CD4-positive, alpha-beta T cell treated with Interleukin-10 for 1 hour (primary cell): ENCODE data around the gene IGLON5.

Source experiments
- DNase-seq: peaks from one replicate; pipeline ENCODE4 v3.0.0-alpha.2; 2020

The IGLON5 gene

DNA sequence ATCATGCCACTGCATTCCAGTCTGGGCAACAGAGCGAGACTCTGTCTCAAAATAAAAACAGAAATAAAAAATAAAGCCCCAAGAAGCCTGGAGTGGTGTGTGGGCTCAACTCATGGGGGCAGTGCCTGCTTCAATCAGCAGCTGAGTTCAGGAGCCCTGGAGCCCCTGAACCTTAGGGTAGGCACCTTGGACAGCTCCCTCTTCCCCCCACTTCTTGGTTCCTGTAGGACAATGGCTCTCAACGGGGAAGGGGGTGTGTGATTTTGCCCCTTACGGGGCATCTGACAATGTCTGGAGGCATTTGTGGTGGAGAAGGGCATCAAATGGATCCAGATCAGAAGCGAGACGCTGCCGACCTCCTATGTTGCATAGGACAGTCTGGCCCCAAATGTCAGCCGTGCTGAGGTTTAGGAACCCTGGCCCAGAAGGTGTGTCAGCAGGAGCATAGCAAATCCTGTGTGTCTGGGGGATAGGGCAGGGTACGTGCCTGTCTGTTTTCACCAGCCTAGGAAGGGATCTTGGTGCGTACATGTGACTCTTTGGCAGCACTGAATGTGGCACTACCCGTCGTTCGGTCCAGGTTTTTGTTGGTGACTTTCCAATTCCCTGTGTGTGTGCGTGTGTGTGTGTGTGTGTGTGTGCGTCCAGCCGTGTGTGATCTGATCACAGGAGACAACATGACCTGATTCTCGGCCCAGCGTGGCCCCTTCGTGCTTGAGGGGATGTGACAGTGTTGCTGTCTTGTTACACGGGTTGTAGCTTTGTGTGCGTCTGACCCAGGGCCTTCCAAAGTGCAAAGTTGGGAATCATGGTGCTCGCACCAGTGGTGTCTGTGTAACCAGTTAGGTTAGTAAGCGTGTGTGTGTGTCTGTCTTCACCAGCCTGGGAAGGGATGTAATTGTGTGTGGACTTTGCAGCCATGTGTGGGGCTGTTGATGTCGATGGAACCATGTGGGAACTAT lies 7.5 kb downstream of the IGLON5 start:
- DNase-seq, result no peak

- no peak for DNase-seq
Measured at GRCh38 chr19:51319649-51320279, 8.3 kb downstream of the IGLON5 start.

GRCh38 chr19:51320280-51320657 lies 8.8 kb downstream of the IGLON5 start:
- DNase-seq, result no peak

DNA sequence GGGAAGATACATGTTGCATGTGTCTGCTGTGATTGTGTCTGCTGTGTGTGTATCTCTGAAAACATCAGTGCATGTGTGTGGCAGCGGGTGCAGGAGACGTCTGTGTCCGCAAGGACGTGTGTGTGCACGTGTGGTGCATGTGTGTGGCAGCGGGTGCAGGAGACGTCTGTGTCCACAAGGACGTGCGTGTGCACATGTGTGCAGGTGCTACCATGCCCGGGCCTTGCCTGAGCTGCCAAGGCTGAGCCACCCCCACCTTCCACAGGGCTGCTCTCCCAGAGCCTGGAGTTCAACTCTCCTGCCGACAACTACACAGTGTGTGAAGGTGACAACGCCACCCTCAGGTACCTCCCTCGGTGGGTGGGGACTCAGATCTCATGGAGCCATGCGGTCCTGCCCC lies 10.4 kb downstream of the IGLON5 start:
- no peak for DNase-seq

DNA sequence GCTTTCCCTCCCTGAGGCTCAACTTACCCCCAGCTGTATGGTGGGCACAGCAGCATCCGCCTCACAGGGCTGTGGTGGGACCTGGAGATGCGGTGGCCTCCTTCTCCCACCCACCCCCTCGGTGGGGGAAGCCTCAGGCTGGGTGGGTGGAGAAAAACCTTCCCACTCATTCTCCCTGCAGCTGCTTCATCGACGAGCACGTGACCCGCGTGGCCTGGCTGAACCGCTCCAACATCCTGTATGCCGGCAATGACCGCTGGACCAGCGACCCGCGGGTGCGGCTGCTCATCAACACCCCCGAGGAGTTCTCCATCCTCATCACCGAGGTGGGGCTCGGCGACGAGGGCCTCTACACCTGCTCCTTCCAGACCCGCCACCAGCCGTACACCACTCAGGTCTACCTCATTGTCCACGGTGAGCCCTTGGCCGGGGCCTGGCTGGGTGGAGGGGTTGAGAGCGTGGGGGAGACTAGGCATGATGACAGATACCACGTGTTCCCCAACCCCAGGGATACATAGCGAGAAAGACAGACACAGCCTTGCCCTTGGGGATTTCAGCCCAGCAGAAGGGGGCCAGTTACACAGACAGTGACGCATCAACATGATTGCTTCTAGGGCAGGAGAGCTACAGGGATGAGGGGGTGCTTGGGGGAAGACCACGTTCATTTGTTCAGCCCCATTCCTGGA lies 12.2 kb downstream of the IGLON5 start:
- DNase-seq, result no peak

- no peak for DNase-seq
Measured at GRCh38 chr19:51324167-51324481, 12.7 kb downstream of the IGLON5 start.

- no peak for DNase-seq
Measured at GRCh38 chr19:51325161-51325976, 13.9 kb downstream of the IGLON5 start.

GRCh38 chr19:51326216-51327065 lies 15.0 kb downstream of the IGLON5 start:
- DNase-seq, result no peak

DNA sequence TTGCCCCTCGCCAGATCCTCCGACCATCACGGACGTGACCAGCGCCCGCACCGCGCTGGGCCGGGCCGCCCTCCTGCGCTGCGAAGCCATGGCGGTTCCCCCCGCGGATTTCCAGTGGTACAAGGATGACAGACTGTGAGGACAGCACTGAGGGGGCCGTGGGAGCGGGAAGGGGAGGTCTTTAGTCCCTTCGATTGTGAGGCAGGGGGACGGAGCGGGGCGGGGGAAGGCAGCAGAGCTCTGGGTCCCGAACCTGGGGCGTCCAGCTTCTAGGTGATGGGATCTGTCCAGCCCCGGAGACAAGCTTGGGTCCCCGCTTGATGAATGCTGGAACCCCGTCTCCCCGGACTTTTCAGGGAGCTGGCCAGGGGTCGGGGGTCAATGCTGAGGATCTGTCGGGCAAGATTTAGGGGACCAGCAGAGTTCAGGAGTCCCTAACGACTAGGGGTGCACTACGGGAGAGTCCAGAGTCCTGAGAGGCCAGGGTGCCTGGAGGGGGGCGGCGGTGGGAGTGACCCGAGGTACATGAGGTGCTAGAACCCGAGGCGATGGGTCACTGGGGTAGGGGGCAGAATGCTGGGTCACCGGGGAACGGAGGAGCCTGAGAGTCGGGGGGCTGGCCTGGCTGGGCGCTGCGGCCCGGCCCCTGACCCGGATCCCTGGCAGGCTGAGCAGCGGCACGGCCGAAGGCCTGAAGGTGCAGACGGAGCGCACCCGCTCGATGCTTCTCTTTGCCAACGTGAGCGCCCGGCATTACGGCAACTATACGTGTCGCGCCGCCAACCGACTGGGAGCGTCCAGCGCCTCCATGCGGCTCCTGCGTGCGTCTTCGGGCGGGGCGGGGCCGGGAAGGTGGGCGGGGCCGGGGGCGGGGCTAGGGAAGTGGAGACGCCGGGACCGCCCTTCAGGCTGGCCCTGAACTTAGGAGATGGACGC lies 15.9 kb downstream of the IGLON5 start:
- DNase-seq, result peak; percentile 40

- no peak for DNase-seq
Measured at GRCh38 chr19:51329411-51329810, 18.0 kb downstream of the IGLON5 start.

GRCh38 chr19:51330366-51330765 lies 18.9 kb downstream of the IGLON5 start:
- DNase-seq, result no peak

DNA sequence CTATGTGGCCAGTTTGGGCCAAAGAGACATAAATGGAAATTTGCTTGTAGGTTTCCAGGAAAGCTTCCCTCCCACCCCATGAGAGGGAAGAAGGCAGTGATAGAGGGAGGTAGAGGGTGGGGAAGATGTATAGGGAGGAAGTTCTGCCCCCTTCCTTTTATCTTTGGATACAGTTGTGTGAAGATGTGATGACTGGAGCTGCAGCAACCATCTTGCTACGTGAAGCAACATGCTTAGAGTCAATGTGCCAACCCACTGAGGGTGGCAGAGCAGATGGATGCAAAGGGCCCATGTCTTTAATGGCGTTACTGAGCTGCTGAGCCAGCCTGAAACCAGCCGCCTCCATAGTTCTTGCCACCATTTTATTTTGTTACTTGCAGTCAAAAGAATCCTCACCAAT lies 19.7 kb downstream of the IGLON5 start:
- no peak for DNase-seq

DNA sequence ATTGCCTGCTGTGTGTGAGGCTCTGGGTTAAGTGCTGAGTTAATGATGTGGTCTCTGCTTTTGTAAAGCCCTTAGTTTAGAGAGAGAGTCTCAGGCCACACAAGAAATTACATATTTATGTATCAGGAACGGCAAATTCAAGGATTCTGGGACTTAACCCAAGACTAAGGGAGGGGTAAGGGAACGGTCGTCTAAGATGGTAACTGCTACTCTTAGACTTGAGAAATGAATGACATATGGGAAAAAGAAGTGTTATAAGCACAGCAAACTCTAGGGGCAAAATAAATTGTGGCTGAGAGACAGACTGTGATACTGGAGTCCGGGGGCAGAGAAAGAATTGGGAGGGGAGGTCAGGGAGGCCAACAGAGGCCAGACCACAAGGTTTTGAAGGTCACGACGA lies 20.3 kb downstream of the IGLON5 start:
- DNase-seq, result no peak

DNA sequence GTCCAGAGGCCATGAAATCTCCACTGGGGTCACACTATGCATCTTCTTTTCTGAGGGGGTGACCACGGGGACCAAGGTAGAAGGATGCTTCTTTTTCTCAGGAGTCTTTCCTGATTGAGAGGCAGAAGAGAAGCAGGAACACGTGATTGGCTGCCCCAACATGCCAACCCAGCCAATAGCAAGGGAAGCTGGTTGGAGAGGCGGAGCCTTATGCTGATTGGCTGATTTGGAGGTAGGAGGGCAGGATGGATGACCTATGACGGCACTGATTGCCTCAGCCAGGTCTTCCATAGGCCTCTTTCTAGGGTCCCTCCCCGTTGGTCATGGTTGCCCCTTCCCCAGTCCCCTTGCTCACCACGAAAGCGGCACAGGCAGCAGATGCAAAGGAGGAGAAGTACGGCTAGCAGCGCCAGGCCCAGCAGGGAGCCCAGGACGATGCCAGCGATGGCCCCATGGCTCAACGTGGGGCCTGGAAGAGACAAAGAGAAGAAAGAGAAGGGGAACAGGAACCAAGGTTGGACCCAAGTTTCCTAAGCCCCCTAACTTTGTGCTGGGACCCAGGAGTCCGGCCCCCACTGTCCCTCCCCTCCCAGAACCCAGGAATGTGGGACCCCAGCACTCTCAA lies 22.5 kb downstream of the IGLON5 start:
- DNase-seq, result no peak

DNA sequence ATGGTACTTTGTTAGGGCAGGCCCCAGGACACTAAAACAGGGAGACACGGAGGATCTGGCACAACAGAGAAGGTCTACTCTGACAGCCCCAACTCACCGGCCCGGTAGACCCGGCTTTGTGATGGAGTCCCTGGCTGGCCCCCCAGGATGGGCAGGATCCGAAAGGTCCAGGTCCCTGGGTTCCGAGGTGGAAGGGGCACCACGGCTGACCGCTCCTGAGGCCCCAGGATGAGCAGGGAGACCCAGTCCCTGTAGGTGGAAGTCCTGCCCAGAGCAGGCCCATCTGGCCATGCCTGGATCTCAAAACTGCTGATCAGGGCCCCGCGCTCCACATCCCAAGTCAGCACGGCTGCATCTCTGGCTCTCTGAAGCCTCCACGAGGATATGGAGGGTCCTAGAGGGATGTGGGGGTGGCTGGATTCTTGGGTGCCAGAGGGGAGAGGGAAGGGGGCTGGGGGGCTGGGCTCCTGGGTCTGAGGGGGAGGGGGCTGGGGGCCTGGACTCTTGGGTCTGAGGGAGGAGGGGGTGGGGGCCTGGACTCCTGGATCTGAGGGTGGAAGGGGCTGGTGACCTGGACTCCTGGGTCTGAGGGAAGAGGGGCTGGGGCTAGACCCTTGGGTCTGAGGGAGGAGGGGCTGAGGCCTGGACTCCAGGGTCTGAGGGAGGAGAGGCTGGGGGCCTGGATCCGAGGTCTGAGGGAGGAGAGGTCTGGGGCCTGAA lies 25.9 kb downstream of the IGLON5 start:
- no peak for DNase-seq

- DNase-seq, result no peak
Measured at GRCh38 chr19:51337861-51338562, 26.6 kb downstream of the IGLON5 start.

DNA sequence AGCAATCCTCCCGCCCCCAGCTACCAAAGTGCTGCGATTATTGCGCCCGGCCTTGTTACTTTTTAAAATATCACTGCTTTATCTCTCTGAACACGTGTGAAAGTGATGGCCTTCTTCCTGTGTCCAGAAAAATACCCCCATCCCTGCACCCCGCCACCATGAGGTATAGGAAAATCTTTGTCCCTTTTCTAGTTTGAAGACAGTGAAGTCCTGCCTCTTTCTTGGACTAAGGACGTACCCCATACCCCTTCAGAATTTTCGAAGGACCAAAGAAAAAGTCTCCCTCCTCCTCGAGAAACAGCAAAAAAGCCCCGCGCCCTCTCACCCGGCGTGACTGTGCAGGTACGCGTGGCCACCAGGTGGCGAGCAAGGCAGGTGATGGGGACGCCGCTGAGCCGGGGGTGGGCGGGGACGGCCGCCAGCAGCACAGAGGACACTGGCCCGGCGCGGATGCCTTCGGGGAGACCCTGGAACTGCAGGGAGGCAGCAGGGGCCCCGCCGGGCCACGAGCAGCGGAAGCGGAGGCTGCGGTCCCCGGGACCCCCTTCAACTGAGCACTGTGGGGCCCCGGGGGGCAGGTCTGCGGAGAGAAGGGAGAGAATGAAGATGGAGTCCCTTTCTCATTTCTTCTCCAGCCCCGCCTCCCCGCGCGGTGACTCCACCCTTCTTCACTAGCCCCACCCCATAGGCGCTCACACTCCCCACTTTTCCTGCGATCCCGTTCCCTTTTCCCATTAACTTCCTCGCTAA lies 27.3 kb downstream of the IGLON5 start:
- DNase-seq, result peak; percentile 85

- DNase-seq, result no peak
Measured at GRCh38 chr19:51339313-51339686, 27.9 kb downstream of the IGLON5 start.
